Umbilical cord (tissue), 2 donors: Measurements from ENCODE around the gene LRRC2. TPM values are rescaled to one million over a fixed set of nuclear protein-coding genes. Genes with fewer than 3 reads are reported as not detected.
"Not testable (repeated sequence)": the region's sequence is repeated elsewhere in the genome, so short reads cannot be mapped to it uniquely, and the experiment has no call there.

ENCODE experiments used
- DNase-seq: peaks from one replicate; pipeline ENCODE4 v3.0.0-alpha.2; 2015; ENCODE audit warnings: low spot score
- total RNA-seq: library from RNA; depleted of rRNA; stranded (reverse); fragments of >200 nt; gene quantifications from one replicate; pipeline ENCODE4 v1.2.3, GENCODE V29; 2014; ENCODE audit warnings: low replicate concordance; ENCODE audit not compliant: insufficient read depth

Gene LRRC2
- total RNA-seq, 1 donor from 2014 or later = 1.9 TPM

- DNase-seq = no peak
Observed at GRCh38 chr3:46535746-46536145, 30.4 kb downstream of the LRRC2 start.

GRCh38 chr3:46533091-46533490, 33.0 kb downstream of the LRRC2 start:
- no peak for DNase-seq

- DNase-seq = no peak
Observed at GRCh38 chr3:46527239-46527638, 38.9 kb downstream of the LRRC2 start.

GRCh38 chr3:46524832-46525231, 41.3 kb downstream of the LRRC2 start:
- DNase-seq = no peak

- no peak for DNase-seq
Observed at GRCh38 chr3:46524008-46524407, 42.1 kb downstream of the LRRC2 start.

GRCh38 chr3:46523556-46523955, 42.5 kb downstream of the LRRC2 start:
- no peak for DNase-seq

GRCh38 chr3:46522201-46522600, 43.9 kb downstream of the LRRC2 start:
- not testable (repeated sequence) for DNase-seq

GRCh38 chr3:46521096-46521495, 45.0 kb downstream of the LRRC2 start:
- no peak for DNase-seq

GRCh38 chr3:46520531-46520930, 45.6 kb downstream of the LRRC2 start:
- DNase-seq = no peak

- no peak for DNase-seq
Observed at GRCh38 chr3:46519952-46520351, 46.1 kb downstream of the LRRC2 start.

- no peak for DNase-seq
Observed at GRCh38 chr3:46517784-46518181, 48.3 kb downstream of the LRRC2 start.

GRCh38 chr3:46517016-46517783, 48.9 kb downstream of the LRRC2 start:
- no peak for DNase-seq

- no peak for DNase-seq
Observed at GRCh38 chr3:46516521-46516920, 49.6 kb downstream of the LRRC2 start.

- DNase-seq = no peak
Observed at GRCh38 chr3:46512191-46512749, 53.8 kb downstream of the LRRC2 start.

- no peak for DNase-seq
Observed at GRCh38 chr3:46509661-46510187, 56.4 kb downstream of the LRRC2 start.

GRCh38 chr3:46508850-46509591, 57.1 kb downstream of the LRRC2 start:
- peak; percentile 82 for DNase-seq

- DNase-seq = no peak
Observed at GRCh38 chr3:46506526-46506925, 59.6 kb downstream of the LRRC2 start.

- no peak for DNase-seq
Observed at GRCh38 chr3:46505953-46506352, 60.1 kb downstream of the LRRC2 start.

GRCh38 chr3:46504789-46505188, 61.3 kb downstream of the LRRC2 start:
- no peak for DNase-seq

GRCh38 chr3:46503200-46503874, 62.8 kb downstream of the LRRC2 start:
- DNase-seq = no peak

- no peak for DNase-seq
Observed at GRCh38 chr3:46501702-46502101, 64.4 kb downstream of the LRRC2 start.
